GM12801 (cell line): ENCODE measurements around the gene PDE2A.

ENCODE experiments used
- TF ChIP-seq, protein P1 (sequence below): IDR thresholded peaks from one replicate; pipeline ENCODE4 v1.5.1; 2011; ENCODE audit warnings: control low read depth; ENCODE audit not compliant: insufficient read length; ENCODE audit errors: extremely low read depth

PDE2A gene

DNA sequence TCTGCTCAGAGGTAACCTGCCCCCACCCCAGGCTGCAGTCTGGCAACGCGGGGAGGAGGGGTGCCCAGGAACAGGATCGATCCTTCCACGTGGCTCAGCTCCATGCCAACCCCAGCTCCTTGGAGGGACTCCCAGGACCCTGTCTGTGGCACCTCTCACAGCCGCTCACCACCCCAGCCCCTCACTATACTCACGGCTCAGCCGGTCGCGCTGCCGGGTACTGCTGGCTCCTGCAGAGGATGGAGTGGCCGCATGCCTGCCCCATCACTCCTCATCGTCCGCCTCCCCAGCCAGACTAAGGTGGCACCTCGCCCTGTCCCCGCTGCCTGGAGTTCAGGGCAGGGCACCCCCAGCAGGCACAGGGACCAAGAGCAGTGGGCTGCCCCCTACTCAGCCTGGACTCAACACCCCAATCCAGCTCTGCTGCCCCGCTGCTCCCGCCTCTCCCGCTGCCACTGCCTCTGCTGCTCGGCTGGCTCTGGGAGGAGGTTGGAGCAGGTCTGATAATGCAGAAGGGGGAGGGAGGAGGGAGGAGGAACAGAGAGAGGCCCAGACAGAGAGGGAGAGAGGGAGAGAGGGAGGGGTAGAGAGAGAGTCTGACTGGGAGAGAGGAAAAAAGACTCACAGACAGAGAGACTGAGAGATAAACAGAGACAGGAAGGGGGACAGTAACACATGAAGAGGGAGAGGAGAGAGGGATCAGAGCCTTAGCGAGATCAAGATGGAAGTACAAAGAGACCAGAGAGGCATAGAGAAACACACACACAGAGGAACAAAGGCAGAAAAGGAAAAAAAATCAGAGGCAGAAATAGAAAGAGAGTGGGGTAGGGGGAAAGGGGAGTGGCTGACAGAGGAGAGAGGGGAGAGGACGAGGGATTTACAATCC is at the start of gene PDE2A:
Gene PDE2A, minus strand, starts transcription at position 480 of the 886 bp plus-strand sequence. Its CDS starts 215 bp downstream, at position 265.
- TF ChIP-seq, protein P1, sequence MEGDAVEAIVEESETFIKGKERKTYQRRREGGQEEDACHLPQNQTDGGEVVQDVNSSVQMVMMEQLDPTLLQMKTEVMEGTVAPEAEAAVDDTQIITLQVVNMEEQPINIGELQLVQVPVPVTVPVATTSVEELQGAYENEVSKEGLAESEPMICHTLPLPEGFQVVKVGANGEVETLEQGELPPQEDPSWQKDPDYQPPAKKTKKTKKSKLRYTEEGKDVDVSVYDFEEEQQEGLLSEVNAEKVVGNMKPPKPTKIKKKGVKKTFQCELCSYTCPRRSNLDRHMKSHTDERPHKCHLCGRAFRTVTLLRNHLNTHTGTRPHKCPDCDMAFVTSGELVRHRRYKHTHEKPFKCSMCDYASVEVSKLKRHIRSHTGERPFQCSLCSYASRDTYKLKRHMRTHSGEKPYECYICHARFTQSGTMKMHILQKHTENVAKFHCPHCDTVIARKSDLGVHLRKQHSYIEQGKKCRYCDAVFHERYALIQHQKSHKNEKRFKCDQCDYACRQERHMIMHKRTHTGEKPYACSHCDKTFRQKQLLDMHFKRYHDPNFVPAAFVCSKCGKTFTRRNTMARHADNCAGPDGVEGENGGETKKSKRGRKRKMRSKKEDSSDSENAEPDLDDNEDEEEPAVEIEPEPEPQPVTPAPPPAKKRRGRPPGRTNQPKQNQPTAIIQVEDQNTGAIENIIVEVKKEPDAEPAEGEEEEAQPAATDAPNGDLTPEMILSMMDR = no peak

DNA sequence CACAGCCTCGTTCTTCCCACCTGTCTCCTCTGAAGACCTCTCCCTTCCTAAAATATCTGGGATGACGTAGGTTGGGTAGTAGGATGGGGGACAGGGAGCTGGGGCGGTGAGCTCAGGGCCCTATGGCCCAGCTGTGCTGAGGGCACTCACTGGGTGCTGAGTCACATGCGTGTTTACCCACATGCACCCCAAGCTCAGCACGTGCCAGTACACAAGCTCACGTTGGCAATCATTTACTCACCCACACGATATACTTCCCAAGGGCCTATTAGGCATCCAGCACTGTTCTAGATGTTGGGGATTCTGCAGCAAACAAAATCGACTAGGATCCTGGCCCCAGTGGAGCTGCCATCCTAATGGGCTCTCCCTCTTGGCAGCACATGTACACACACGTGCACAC is 49.3 kb upstream of the PDE2A start:
- TF ChIP-seq, protein P1 = no peak

DNA sequence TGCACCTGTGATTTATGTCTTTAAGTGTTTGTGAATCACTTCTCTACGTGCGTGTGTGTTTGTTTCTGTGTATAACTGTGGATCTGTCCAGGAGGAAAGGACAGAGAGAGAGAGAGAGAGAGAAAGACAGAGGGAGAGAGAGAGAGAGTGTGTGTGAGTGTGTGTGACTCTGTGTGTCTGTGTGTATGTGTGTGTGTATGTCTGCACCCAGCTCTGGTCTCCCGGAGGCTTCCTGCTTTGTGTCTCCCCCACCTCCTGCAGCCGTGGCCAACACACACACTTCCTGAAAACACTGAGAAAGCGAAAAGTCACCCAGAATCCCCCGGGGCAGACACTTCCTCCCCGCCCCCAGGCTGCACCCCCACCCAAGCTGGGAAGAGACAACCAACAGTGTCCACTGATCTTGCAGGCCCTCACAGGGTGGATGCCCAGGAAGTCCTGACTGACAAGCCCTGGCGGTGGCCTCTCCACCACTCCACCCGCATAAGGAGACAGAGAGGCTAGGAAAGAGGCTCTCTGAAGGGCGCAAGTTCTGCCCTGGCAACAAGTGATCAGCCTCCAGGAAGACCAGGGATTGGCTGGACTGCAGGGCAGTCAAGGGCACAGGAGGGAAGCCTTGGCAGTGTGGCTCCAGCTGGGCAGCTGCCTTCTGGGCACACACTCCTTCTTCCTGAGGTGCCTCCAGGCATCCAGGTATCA is 48.0 kb upstream of the PDE2A start:
- TF ChIP-seq, protein P1 = no peak

DNA sequence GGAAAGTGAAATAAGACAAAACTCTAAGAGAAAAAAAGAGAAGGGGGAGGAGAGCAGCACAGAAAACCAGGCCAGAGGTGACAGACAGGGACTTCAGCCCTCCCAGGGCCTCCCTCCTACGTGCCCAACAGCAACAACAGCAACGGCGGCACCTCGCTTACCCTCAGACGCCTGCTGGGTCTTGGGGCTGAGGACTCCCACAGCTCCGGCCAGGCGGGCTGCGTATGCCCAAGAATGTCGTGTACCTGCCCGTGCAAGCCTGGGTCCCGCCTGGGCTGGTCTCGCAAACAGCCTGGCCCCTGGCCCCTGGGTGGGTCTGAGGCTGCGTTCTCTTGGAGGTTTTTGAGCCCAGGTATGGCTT is 47.4 kb upstream of the PDE2A start:
- TF ChIP-seq, protein P1 = no peak

DNA sequence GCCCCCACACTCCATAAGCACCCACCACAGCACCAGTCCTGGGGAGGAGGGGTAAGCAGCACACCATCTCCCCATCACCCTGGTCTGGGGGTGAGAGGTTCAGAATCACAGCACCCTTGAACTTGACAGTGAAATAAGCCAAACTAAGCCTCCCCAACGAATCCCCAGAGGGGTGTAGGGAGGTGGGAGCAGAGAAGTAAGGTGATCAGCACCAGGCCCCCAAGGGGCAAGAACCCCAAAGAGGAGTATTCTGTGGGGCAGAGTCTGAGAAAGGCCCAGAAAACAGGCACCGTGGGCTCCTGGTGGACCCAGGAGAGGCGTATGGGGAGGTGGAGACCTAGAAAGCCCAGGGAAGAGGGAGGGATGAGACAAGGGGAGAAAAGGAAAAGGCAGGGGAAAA is 47.1 kb upstream of the PDE2A start:
- TF ChIP-seq, protein P1 = no peak

DNA sequence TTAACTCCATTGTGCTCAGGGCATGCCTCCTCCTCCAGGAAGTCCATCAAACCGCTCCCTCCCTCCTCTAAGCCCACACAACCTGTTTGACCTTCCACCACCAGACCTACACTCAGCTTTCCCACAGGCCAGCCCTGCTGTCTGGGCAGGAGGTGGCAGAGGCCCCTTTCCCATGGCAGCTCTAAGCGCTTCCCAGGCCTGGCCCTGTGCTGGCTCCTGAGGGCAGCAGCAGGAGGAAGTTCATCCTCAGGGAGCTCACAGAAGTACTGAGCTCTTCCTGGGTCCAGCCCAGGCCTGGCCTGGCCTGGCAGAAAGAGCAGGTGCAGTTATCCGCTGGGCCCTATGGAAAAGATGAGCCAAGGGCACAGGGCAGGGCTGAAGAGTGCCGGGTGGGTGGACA is 46.6 kb upstream of the PDE2A start:
- TF ChIP-seq, protein P1 = no peak

DNA sequence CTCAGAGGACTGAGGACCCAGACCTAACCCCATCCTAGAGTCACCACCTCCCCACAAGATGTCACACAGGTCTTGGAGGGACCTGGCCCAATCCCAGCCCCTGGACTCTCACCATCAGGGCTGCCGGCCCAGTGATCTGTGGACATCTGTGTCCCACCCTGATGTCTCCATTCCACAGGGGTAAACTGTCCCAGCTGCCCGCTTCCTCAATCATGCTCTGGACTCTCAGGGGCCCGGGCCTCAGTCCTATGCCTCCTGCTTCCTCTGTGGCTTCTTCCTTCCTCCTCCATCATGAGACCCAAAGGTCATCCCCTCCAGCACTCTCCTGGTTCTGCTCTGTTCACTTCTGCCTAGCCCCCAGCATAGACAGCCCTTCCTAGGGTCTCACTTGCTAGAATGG is 45.8 kb upstream of the PDE2A start:
- TF ChIP-seq, protein P1 = no peak
